CD14-positive monocyte (primary cell): ENCODE data around the gene DCTN2. TPM values are rescaled to one million over a fixed set of nuclear protein-coding genes. Genes with fewer than 3 reads are reported as not detected.

Experiments used
- DNase-seq, 3 donors: peaks; one replicate each; pipeline ENCODE4 v3.0.0-alpha.2; 2011 to 2022
- H2AFZ ChIP-seq: 2 replicates; pipeline ENCODE4 v1.6.0; 2012; ENCODE audit warnings: mild to moderate bottlenecking, low read depth, low read length, inconsistent platforms; ENCODE audit not compliant: insufficient read depth, poor library complexity, severe bottlenecking
- H3K27ac ChIP-seq, 2 donors: 1 replicate in 1 of 2; 2 replicates in 1 of 2; pipeline ENCODE4 v1.5.1; 2012 to 2013; ENCODE audit warnings: low read length in 2 of 2, control low read depth in 1 of 2, inconsistent platforms in 1 of 2, low read depth in 1 of 2, mild to moderate bottlenecking in 1 of 2
- H3K27me3 ChIP-seq, 2 donors: one replicate each; pipeline versions ENCODE4 v1.6.0 to v1.6.1; 2011 to 2013; ENCODE audit warnings: low read length in 2 of 2; ENCODE audit not compliant: control insufficient read depth in 2 of 2, insufficient read depth in 2 of 2
- H3K36me3 ChIP-seq, 2 donors: replicated peaks in 1 of 2; 1 replicate in 1 of 2; 2 replicates in 1 of 2; pipeline versions ENCODE4 v1.5.1 to v1.6.1; 2012 to 2013; ENCODE audit warnings: low read length in 2 of 2, control low read depth in 1 of 2, inconsistent platforms in 1 of 2, mild to moderate bottlenecking in 1 of 2; ENCODE audit not compliant: insufficient read depth in 2 of 2, control insufficient read depth in 1 of 2
- H3K4me1 ChIP-seq, 2 donors: 1 replicate in 1 of 2; 2 replicates in 1 of 2; pipeline versions ENCODE4 v1.5.1 to v1.6.1; 2012 to 2013; ENCODE audit warnings: low read length in 2 of 2, control low read depth in 1 of 2, inconsistent platforms in 1 of 2, mild to moderate bottlenecking in 1 of 2, moderate library complexity in 1 of 2; ENCODE audit not compliant: insufficient read depth in 2 of 2, control insufficient read depth in 1 of 2
- H3K4me2 ChIP-seq: replicated peaks from 2 replicates; pipeline ENCODE3; 2012; ENCODE audit warnings: low read length, moderate library complexity, mild to moderate bottlenecking; ENCODE audit not compliant: poor library complexity, severe bottlenecking; ENCODE audit errors: extremely low read depth
- H3K4me3 ChIP-seq, 3 experiments: fragments of 200-600 bp in 1 of 3; sonication (generic) in 1 of 3; replicated peaks in 1 of 3; 1 replicate in 2 of 3; 2 replicates in 1 of 3; pipeline ENCODE4 v1.5.1; 2011 to 2013; ENCODE audit warnings: low read length in 3 of 3, mild to moderate bottlenecking in 3 of 3, control low read depth in 2 of 3, low read depth in 2 of 3, inconsistent platforms in 1 of 3, moderate library complexity in 1 of 3
- H3K79me2 ChIP-seq: 2 replicates; pipeline ENCODE4 v1.6.0; 2012; ENCODE audit warnings: mild to moderate bottlenecking, control low read depth, inconsistent platforms, low read length, moderate library complexity; ENCODE audit not compliant: insufficient read depth
- H3K9ac ChIP-seq: 2 replicates; pipeline ENCODE4 v1.6.0; 2017; ENCODE audit warnings: low read length, mild to moderate bottlenecking; ENCODE audit not compliant: insufficient read depth, poor library complexity, severe bottlenecking
- H3K9me3 ChIP-seq, 2 donors: replicated peaks in 1 of 2; 1 replicate in 1 of 2; 2 replicates in 1 of 2; pipeline versions ENCODE4 v1.5.1 to v1.6.1; 2012 to 2013; ENCODE audit warnings: low read length in 2 of 2, control low read depth in 1 of 2; ENCODE audit not compliant: control insufficient read depth in 1 of 2, insufficient read depth in 1 of 2
- H4K20me1 ChIP-seq: 2 replicates; pipeline ENCODE4 v1.6.0; 2012; ENCODE audit warnings: mild to moderate bottlenecking, low read length, control low read depth, moderate library complexity; ENCODE audit not compliant: insufficient read depth
- H3K27ac Mint-ChIP-seq, 7 donors: one replicate each; pipeline ENCODE4 v1.8.0; 2020; ENCODE audit warnings: mild to moderate bottlenecking in 7 of 7, mixed read lengths in 7 of 7, moderate library complexity in 6 of 7, inconsistent platforms in 2 of 7
- H3K27me3 Mint-ChIP-seq, 3 donors: one replicate each; pipeline ENCODE4 v1.8.0; 2021 to 2022; ENCODE audit warnings: low read depth in 3 of 3, mild to moderate bottlenecking in 3 of 3, mixed read lengths in 3 of 3, moderate library complexity in 3 of 3, inconsistent platforms in 1 of 3
- H3K36me3 Mint-ChIP-seq, 2 donors: one replicate each; pipeline ENCODE4 v1.8.0; 2020; ENCODE audit warnings: mixed read lengths in 2 of 2, inconsistent platforms in 1 of 2, mild to moderate bottlenecking in 1 of 2
- H3K4me1 Mint-ChIP-seq: one replicate; pipeline ENCODE4 v1.8.0; 2020; ENCODE audit warnings: mild to moderate bottlenecking, mixed read lengths
- H3K4me3 Mint-ChIP-seq, 2 donors: one replicate each; pipeline ENCODE4 v1.8.0; 2020; ENCODE audit warnings: mild to moderate bottlenecking in 2 of 2, mixed read lengths in 2 of 2, moderate library complexity in 1 of 2
- H3K9me3 Mint-ChIP-seq, 7 donors: one replicate each; pipeline ENCODE4 v1.8.0; 2020 to 2022; ENCODE audit warnings: mixed read lengths in 7 of 7, mild to moderate bottlenecking in 6 of 7, moderate library complexity in 6 of 7, inconsistent platforms in 2 of 7
- CTCF ChIP-seq: fragments of 200-600 bp; IDR thresholded peaks from one replicate; pipeline ENCODE4 v1.8.0; 2022; ENCODE audit warnings: antibody characterized with exemption, mild to moderate bottlenecking
- WGBS: methylation state at CpG from one replicate; pipeline ENCODE4 v1.1.5; 2013; ENCODE audit warnings: missing lambda C conversion rate; ENCODE audit not compliant: insufficient coverage; 5-methylcytosine and 5-hydroxymethylcytosine counted together
- intact Hi-C, 2 donors: fragments of 100-400 bp; cut with micrococcal nuclease; formaldehyde crosslinking; loops; one replicate each; pipeline versions ENCODE4 v1.15.0 to v1.15.1; 2023
- polyA plus RNA-seq, 3 donors: library from polyadenylated mRNA; depleted of rRNA in 1 of 3; unstranded in 2 of 3; stranded (reverse) in 1 of 3; fragments of 300-500 nt in 2 of 3; fragments of >200 nt in 1 of 3; fragmentation: Illumina TruSeq in 2 of 3; gene quantifications; 1 replicate in 2 of 3; 2 replicates in 1 of 3; pipeline ENCODE4 v1.2.3, GENCODE V29; 2012 to 2021

DCTN2 gene
- polyA plus RNA-seq, 3 donors, result 72.8 to 94.5 (median 82.2) TPM

- Histone ChIP-seq H3K27ac (no peak overlapping the region), H2AFZ (no peak overlapping the region), H3K27me3 (peaks cover 5 to 14% of the 10 kb centered on the region in 2 donors), H3K4me1 (peaks cover 15 to 17% of the 10 kb centered on the region in 2 donors), H4K20me1 (no peaks in the 10 kb centered on the region), H3K36me3 (no peaks in the 10 kb centered on the region), H3K79me2 (no peaks in the 10 kb centered on the region), H3K4me2 (no peak overlapping the region), H3K9me3 (no peaks in the 10 kb centered on the region), H3K4me3 (no peak overlapping the region), H3K9ac (no peak overlapping the region)
- no CpG with 5 or more reads among the region's 1 CpG for WGBS
- H3K4me1 Mint-ChIP-seq, result peaks cover 22% of the 10 kb centered on the region
- H3K4me3 Mint-ChIP-seq, result no peak overlapping the region
- intact Hi-C loops, result loop anchor here in 1 of 2 donors (5.0 to 10.0 kb wide), 2 partner anchors 40 to 112 kb away; partner anchors contain the start of gene OS9
- peaks cover 5 to 20% (median 9%) of the 10 kb centered on the region in 3 donors for H3K27me3 Mint-ChIP-seq
- H3K36me3 Mint-ChIP-seq, result no peaks in the 10 kb centered on the region
- no peaks in the 10 kb centered on the region for H3K9me3 Mint-ChIP-seq
- DNase-seq, result no peak
- H3K27ac Mint-ChIP-seq, result no peak overlapping the region
- no peak for TF ChIP-seq CTCF
Measured at GRCh38 chr12:57582440-57582839, 35.4 kb upstream of the DCTN2 start.

- Histone ChIP-seq H3K79me2 (no peaks in the 10 kb centered on the region), H3K9ac (no peak overlapping the region), H3K9me3 (no peaks in the 10 kb centered on the region), H3K4me2 (no peak overlapping the region), H3K4me1 (peaks cover 15 to 17% of the 10 kb centered on the region in 2 donors), H3K36me3 (no peaks in the 10 kb centered on the region), H2AFZ (no peak overlapping the region), H3K4me3 (no peak overlapping the region), H4K20me1 (no peaks in the 10 kb centered on the region), H3K27ac (no peak overlapping the region), H3K27me3 (peaks cover 2 to 8% of the 10 kb centered on the region in 2 donors)
- H3K27me3 Mint-ChIP-seq, result peaks cover 6 to 20% (median 11%) of the 10 kb centered on the region in 3 donors
- intact Hi-C loops, result loop anchor here in 1 of 2 donors (5.0 to 10.0 kb wide), 2 partner anchors 40 to 113 kb away; partner anchors contain the start of gene OS9
- H3K4me1 Mint-ChIP-seq, result peaks cover 22% of the 10 kb centered on the region
- no peak for TF ChIP-seq CTCF
- no peaks in the 10 kb centered on the region for H3K36me3 Mint-ChIP-seq
- no peaks in the 10 kb centered on the region for H3K9me3 Mint-ChIP-seq
- no peak for DNase-seq
- H3K4me3 Mint-ChIP-seq, result no peak overlapping the region
- H3K27ac Mint-ChIP-seq, result no peak overlapping the region
- no CpG with 5 or more reads among the region's 1 CpG for WGBS
Measured at GRCh38 chr12:57581802-57582201, 34.8 kb upstream of the DCTN2 start.
